ENCODE measurements around the gene BLOC1S4.

BLOC1S4 gene

GRCh38 chr4:6730603-6731317 lies 14.8 kb downstream of the BLOC1S4 start:
- no peak for DNase-seq
- H3K27ac Mint-ChIP-seq = no peak overlapping the region
- H3K4me1 Mint-ChIP-seq = peaks cover 10% of the 10 kb centered on the region
- no peaks in the 10 kb centered on the region for H3K9me3 Mint-ChIP-seq
- peaks cover 16% of the 10 kb centered on the region for H3K27me3 Mint-ChIP-seq
- CTCF ChIA-PET = interaction anchor here (1.7 kb wide), 1 partner anchor 10 kb away, joined by 5 read pairs; no protein-coding TSS in a partner anchor
- H3K36me3 Mint-ChIP-seq = no peaks in the 10 kb centered on the region
- H3K4me3 Mint-ChIP-seq = no peak overlapping the region

- peaks cover 16% of the 10 kb centered on the region for H3K27me3 Mint-ChIP-seq
- no peak overlapping the region for H3K4me3 Mint-ChIP-seq
- no peaks in the 10 kb centered on the region for H3K9me3 Mint-ChIP-seq
- CTCF ChIA-PET = no interaction called here
- no peak overlapping the region for H3K27ac Mint-ChIP-seq
- peaks cover 10% of the 10 kb centered on the region for H3K4me1 Mint-ChIP-seq
- DNase-seq = no peak
- H3K36me3 Mint-ChIP-seq = no peaks in the 10 kb centered on the region
Measured at GRCh38 chr4:6731318-6731675, 15.3 kb downstream of the BLOC1S4 start.

- H3K36me3 Mint-ChIP-seq = no peaks in the 10 kb centered on the region
- DNase-seq = no peak
- H3K9me3 Mint-ChIP-seq = no peaks in the 10 kb centered on the region
- peaks cover 16% of the 10 kb centered on the region for H3K27me3 Mint-ChIP-seq
- peaks cover 10% of the 10 kb centered on the region for H3K4me1 Mint-ChIP-seq
- no peak overlapping the region for H3K4me3 Mint-ChIP-seq
- CTCF ChIA-PET = no interaction called here
- no peak overlapping the region for H3K27ac Mint-ChIP-seq
Measured at GRCh38 chr4:6731780-6732179, 15.8 kb downstream of the BLOC1S4 start.

- no peak overlapping the region for H3K4me3 Mint-ChIP-seq
- H3K9me3 Mint-ChIP-seq = no peaks in the 10 kb centered on the region
- DNase-seq = no peak
- H3K27ac Mint-ChIP-seq = no peak overlapping the region
- CTCF ChIA-PET = interaction anchor here (1.2 kb wide), 1 partner anchor 141 kb away, joined by 4 read pairs; no protein-coding TSS in a partner anchor
- peaks cover 9% of the 10 kb centered on the region for H3K4me1 Mint-ChIP-seq
- peaks cover 19% of the 10 kb centered on the region for H3K27me3 Mint-ChIP-seq
- no peaks in the 10 kb centered on the region for H3K36me3 Mint-ChIP-seq
Measured at GRCh38 chr4:6732441-6733357, 16.7 kb downstream of the BLOC1S4 start.

GRCh38 chr4:6733358-6734164 lies 17.6 kb downstream of the BLOC1S4 start:
- Mint-ChIP-seq H3K27ac (no peak overlapping the region), H3K4me1 (peaks cover under 1% of the 10 kb centered on the region), H3K9me3 (no peaks in the 10 kb centered on the region), H3K27me3 (peaks cover 22% of the 10 kb centered on the region), H3K36me3 (no peaks in the 10 kb centered on the region), H3K4me3 (no peak overlapping the region)
- no peak for DNase-seq
- CTCF ChIA-PET = interaction anchor here (1.2 to 2.2 kb wide), 2 partner anchors 14 to 140 kb away, joined by 4 to 9 read pairs; no protein-coding TSS in a partner anchor

GRCh38 chr4:6734165-6734786 lies 18.3 kb downstream of the BLOC1S4 start:
- Mint-ChIP-seq H3K4me1 (no peaks in the 10 kb centered on the region), H3K27ac (no peak overlapping the region), H3K9me3 (no peaks in the 10 kb centered on the region), H3K36me3 (no peaks in the 10 kb centered on the region), H3K27me3 (peaks cover 22% of the 10 kb centered on the region), H3K4me3 (no peak overlapping the region)
- CTCF ChIA-PET = interaction anchor here (2.2 kb wide), 1 partner anchor 15 kb away, joined by 9 read pairs; no protein-coding TSS in a partner anchor
- no peak for DNase-seq

GRCh38 chr4:6739920-6740319 lies 23.9 kb downstream of the BLOC1S4 start:
- H3K36me3 Mint-ChIP-seq = no peaks in the 10 kb centered on the region
- CTCF ChIA-PET = no interaction called here
- no peak overlapping the region for H3K4me3 Mint-ChIP-seq

GRCh38 chr4:6740347-6740746 lies 24.4 kb downstream of the BLOC1S4 start:
- no peaks in the 10 kb centered on the region for H3K9me3 Mint-ChIP-seq
- H3K4me3 Mint-ChIP-seq = no peak overlapping the region
- CTCF ChIA-PET = no interaction called here
- H3K27me3 Mint-ChIP-seq = peaks cover 12% of the 10 kb centered on the region
- H3K27ac Mint-ChIP-seq = no peak overlapping the region
- no peak for DNase-seq
- no peaks in the 10 kb centered on the region for H3K4me1 Mint-ChIP-seq
- no peaks in the 10 kb centered on the region for H3K36me3 Mint-ChIP-seq

More at GRCh38 chr4:6739920-6740319, 23.9 kb downstream of the BLOC1S4 start:
- Mint-ChIP-seq H3K9me3 (no peaks in the 10 kb centered on the region), H3K27me3 (peaks cover 12% of the 10 kb centered on the region), H3K4me1 (no peaks in the 10 kb centered on the region), H3K27ac (no peak overlapping the region)
- no peak for DNase-seq

GRCh38 chr4:6742507-6742906 lies 26.5 kb downstream of the BLOC1S4 start:
- Mint-ChIP-seq H3K4me3 (no peak overlapping the region), H3K27ac (no peak overlapping the region), H3K27me3 (peaks cover 12% of the 10 kb centered on the region), H3K4me1 (no peaks in the 10 kb centered on the region), H3K9me3 (no peaks in the 10 kb centered on the region), H3K36me3 (no peaks in the 10 kb centered on the region)
- DNase-seq = no peak
- CTCF ChIA-PET = interaction anchor here (1.1 kb wide), 1 partner anchor 167 kb away, joined by 3 read pairs; no protein-coding TSS in a partner anchor

- no peak overlapping the region for H3K4me3 Mint-ChIP-seq
- no peak for DNase-seq
- H3K9me3 Mint-ChIP-seq = no peaks in the 10 kb centered on the region
- no peaks in the 10 kb centered on the region for H3K36me3 Mint-ChIP-seq
- no peaks in the 10 kb centered on the region for H3K4me1 Mint-ChIP-seq
- CTCF ChIA-PET = interaction anchor here (1.1 to 1.2 kb wide), 2 partner anchors 20 to 166 kb away, joined by 3 read pairs; no protein-coding TSS in a partner anchor
- no peak overlapping the region for H3K27ac Mint-ChIP-seq
- H3K27me3 Mint-ChIP-seq = peaks cover 7% of the 10 kb centered on the region
Measured at GRCh38 chr4:6742989-6743388, 27.0 kb downstream of the BLOC1S4 start.

GRCh38 chr4:6746721-6747293 lies 30.8 kb downstream of the BLOC1S4 start:
- Mint-ChIP-seq H3K27ac (no peak overlapping the region), H3K4me1 (peaks cover 11% of the 10 kb centered on the region), H3K4me3 (no peak overlapping the region)

GRCh38 chr4:6747294-6748051 lies 31.5 kb downstream of the BLOC1S4 start:
- Mint-ChIP-seq H3K4me3 (no peak overlapping the region), H3K27me3 (peaks cover 7% of the 10 kb centered on the region), H3K4me1 (peaks cover 13% of the 10 kb centered on the region), H3K27ac (no peak overlapping the region), H3K36me3 (no peaks in the 10 kb centered on the region), H3K9me3 (no peaks in the 10 kb centered on the region)
- CTCF ChIA-PET = no interaction called here
- no peak for DNase-seq

More at GRCh38 chr4:6746721-6747293, 30.8 kb downstream of the BLOC1S4 start:
- DNase-seq = no peak
- Mint-ChIP-seq H3K9me3 (no peaks in the 10 kb centered on the region), H3K27me3 (peaks cover 7% of the 10 kb centered on the region), H3K36me3 (no peaks in the 10 kb centered on the region)
- CTCF ChIA-PET = no interaction called here

- no peak for DNase-seq
- Mint-ChIP-seq H3K27me3 (peaks cover 3% of the 10 kb centered on the region), H3K27ac (peak overlapping the region; percentile 70), H3K4me3 (no peak overlapping the region), H3K36me3 (no peaks in the 10 kb centered on the region), H3K4me1 (peaks cover 13% of the 10 kb centered on the region), H3K9me3 (no peaks in the 10 kb centered on the region)
- CTCF ChIA-PET = no interaction called here
Measured at GRCh38 chr4:6748286-6748685, 32.3 kb downstream of the BLOC1S4 start.
